ENCODE results near the gene SPTBN1.
"Not testable (repeated sequence)": the region's sequence is repeated elsewhere in the genome, so short reads cannot be mapped to it uniquely, and the experiment has no call there.

Gene SPTBN1

DNA sequence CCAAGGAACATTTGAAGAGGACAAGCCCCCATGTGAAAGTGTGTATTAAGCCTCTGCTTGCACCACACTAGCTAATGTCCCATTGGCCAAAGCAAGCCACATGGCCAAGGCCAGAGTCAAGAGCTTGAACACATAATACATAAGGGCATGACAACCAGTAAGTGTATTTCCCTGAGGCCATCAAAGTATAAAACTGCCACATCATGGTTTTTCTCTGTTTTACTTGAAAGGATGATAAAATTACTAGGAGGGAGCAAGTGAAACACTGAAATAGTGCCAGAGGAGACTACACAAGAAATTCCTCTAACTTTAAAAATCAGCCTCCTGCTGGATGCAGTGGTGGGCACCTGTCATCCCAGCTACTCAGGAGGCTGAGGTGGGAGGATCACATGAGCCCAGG lies 236.4 kb downstream of the SPTBN1 start:
- DNase-seq (ENCODE audit: low read depth), result no peak
- H3K4me3 ChIP-seq (ENCODE audit: low read depth, low read length), result no peak overlapping the region
- TF ChIP-seq POLR2A (IDR thresholded peaks at IDR 0.05; ENCODE audit: extremely low read depth, insufficient read length) (no peak), MYC (IDR thresholded peaks at IDR 0.05; ENCODE audit: low read depth, low read length) (no peak), CTCF (IDR thresholded peaks at IDR 0.05; ENCODE audit: low read depth, low read length) (no peak)
- TF ChIP-seq, protein P1, sequence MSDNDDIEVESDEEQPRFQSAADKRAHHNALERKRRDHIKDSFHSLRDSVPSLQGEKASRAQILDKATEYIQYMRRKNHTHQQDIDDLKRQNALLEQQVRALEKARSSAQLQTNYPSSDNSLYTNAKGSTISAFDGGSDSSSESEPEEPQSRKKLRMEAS (IDR thresholded peaks at IDR 0.05; ENCODE audit: low read depth, low read length), result no peak

GRCh38 chr2:54695378-54695777 lies 239.3 kb downstream of the SPTBN1 start:
- no peak overlapping the region for H3K4me3 ChIP-seq (ENCODE audit: low read depth, low read length)
- no peak for TF ChIP-seq MYC (IDR thresholded peaks at IDR 0.05; ENCODE audit: low read depth, low read length)
- no peak for TF ChIP-seq POLR2A (IDR thresholded peaks at IDR 0.05; ENCODE audit: extremely low read depth, insufficient read length)
- TF ChIP-seq, protein P1 (IDR thresholded peaks at IDR 0.05; ENCODE audit: low read depth, low read length), result no peak
- DNase-seq (ENCODE audit: low read depth), result no peak

- H3K4me3 ChIP-seq (ENCODE audit: low read depth, low read length), result no peak overlapping the region
- no peak for TF ChIP-seq CTCF (IDR thresholded peaks at IDR 0.05; ENCODE audit: low read depth, low read length)
- TF ChIP-seq, protein P1 (IDR thresholded peaks at IDR 0.05; ENCODE audit: low read depth, low read length), result no peak
- TF ChIP-seq POLR2A (IDR thresholded peaks at IDR 0.05; ENCODE audit: extremely low read depth, insufficient read length), result no peak
- TF ChIP-seq MYC (IDR thresholded peaks at IDR 0.05; ENCODE audit: low read depth, low read length), result no peak
- no peak for DNase-seq (ENCODE audit: low read depth)
Measured at GRCh38 chr2:54697934-54698333, 241.8 kb downstream of the SPTBN1 start.

- DNase-seq (ENCODE audit: low read depth); H3K4me3 ChIP-seq (ENCODE audit: low read depth, low read length): not testable (repeated sequence)
Measured at GRCh38 chr2:54698926-54699325, 242.8 kb downstream of the SPTBN1 start.

GRCh38 chr2:54699665-54700064 lies 243.5 kb downstream of the SPTBN1 start:
- DNase-seq (ENCODE audit: low read depth), result no peak
- no peak overlapping the region for H3K4me3 ChIP-seq (ENCODE audit: low read depth, low read length)
- TF ChIP-seq POLR2A (IDR thresholded peaks at IDR 0.05; ENCODE audit: extremely low read depth, insufficient read length) (no peak), CTCF (IDR thresholded peaks at IDR 0.05; ENCODE audit: low read depth, low read length) (no peak), MYC (IDR thresholded peaks at IDR 0.05; ENCODE audit: low read depth, low read length) (no peak)
- TF ChIP-seq, protein P1 (IDR thresholded peaks at IDR 0.05; ENCODE audit: low read depth, low read length), result no peak

DNA sequence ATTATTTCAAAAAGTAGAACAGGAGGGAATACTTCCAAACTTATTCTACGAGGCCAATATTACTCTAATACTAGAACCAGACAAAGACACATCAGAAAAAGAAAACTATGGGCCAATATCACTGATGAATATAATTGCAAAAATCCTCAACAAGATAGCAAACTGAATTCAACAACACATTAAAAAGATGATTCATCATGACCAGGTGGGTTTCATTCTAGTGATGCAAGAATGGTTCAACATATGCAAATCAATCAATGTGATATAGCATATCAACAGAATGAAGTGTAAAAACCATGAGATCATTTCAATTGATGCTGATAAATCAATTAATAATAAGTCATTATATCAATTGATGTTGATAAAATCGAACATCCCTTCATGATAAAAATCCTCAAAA lies 244.9 kb downstream of the SPTBN1 start:
- no peak for DNase-seq (ENCODE audit: low read depth)
- no peak overlapping the region for H3K4me3 ChIP-seq (ENCODE audit: low read depth, low read length)
- TF ChIP-seq MYC (IDR thresholded peaks at IDR 0.05; ENCODE audit: low read depth, low read length) (no peak), CTCF (IDR thresholded peaks at IDR 0.05; ENCODE audit: low read depth, low read length) (no peak), POLR2A (IDR thresholded peaks at IDR 0.05; ENCODE audit: extremely low read depth, insufficient read length) (no peak)
- TF ChIP-seq, protein P1 (IDR thresholded peaks at IDR 0.05; ENCODE audit: low read depth, low read length), result no peak

DNA sequence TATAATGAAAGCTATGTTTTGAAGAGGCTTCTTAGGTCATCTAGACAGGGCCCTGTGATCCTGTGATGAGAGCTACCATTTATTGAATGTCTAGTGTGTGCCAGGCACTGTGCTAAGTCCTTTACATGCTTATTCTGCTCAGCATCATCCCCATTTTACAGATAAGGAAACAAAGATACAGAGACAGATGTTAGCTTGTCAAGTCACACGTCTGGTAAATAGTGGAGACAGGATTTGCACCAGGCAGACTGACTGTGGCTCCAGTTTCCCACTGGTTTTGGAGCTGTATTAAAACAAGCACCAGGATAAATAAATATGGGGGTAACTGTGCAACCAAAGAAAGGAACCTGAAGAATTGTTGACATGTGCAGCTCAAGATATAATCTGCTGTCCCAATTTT lies 248.1 kb downstream of the SPTBN1 start:
- no peak for DNase-seq (ENCODE audit: low read depth)
- TF ChIP-seq, protein P1 (IDR thresholded peaks at IDR 0.05; ENCODE audit: low read depth, low read length), result no peak
- TF ChIP-seq POLR2A (IDR thresholded peaks at IDR 0.05; ENCODE audit: extremely low read depth, insufficient read length) (no peak), MYC (IDR thresholded peaks at IDR 0.05; ENCODE audit: low read depth, low read length) (no peak), CTCF (IDR thresholded peaks at IDR 0.05; ENCODE audit: low read depth, low read length) (no peak)
- H3K4me3 ChIP-seq (ENCODE audit: low read depth, low read length), result no peak overlapping the region
